Measurements from ENCODE around the gene TSNAXIP1. TPM values are rescaled to one million over a fixed set of nuclear protein-coding genes. Genes with fewer than 3 reads are reported as not detected.
A peak's percentile ranks its signal among the peaks of the same experiment; 100 is the strongest.

The TSNAXIP1 gene
- total RNA-seq, 1 experiment from 2014 or later: 0.21 TPM

DNA sequence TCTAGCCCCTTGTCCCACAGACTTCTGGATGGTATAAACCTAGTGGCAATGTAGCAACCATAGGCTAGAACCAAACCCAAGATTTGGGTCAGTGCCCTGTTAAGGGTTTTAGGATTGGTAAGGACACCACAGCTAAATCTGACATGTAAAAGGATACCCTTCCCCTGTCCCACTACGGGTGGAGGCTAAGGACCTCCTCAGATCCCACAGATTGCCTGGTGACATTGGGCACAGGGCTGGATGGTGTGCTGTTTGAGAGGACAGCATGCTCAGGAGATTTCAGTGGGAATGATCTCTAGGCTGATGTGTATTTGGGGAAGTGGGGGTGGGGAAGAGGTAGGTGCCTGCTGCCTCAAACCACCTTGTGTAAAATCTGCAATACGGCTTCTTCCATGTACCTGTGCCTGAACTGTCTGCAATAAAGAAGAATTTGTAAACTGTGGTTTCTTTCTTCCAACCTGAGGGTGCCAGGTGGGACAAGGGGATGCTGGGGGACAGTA is 65.5 kb downstream of the TSNAXIP1 start:
- H3K4me3 ChIP-seq (ENCODE audit: insufficient read depth, low read depth, low read length): peak overlapping the region; percentile 87; the same call in 1 of the 2 replicates
- no peak for DNase-seq
- H3K36me3 ChIP-seq (replicated peaks; ENCODE audit: control insufficient read depth, insufficient read depth, low read length): peaks cover 35% of the 10 kb centered on the region
- no peaks in the 10 kb centered on the region for H3K27me3 ChIP-seq (ENCODE audit: control insufficient read depth, insufficient read depth, low read length)

DNA sequence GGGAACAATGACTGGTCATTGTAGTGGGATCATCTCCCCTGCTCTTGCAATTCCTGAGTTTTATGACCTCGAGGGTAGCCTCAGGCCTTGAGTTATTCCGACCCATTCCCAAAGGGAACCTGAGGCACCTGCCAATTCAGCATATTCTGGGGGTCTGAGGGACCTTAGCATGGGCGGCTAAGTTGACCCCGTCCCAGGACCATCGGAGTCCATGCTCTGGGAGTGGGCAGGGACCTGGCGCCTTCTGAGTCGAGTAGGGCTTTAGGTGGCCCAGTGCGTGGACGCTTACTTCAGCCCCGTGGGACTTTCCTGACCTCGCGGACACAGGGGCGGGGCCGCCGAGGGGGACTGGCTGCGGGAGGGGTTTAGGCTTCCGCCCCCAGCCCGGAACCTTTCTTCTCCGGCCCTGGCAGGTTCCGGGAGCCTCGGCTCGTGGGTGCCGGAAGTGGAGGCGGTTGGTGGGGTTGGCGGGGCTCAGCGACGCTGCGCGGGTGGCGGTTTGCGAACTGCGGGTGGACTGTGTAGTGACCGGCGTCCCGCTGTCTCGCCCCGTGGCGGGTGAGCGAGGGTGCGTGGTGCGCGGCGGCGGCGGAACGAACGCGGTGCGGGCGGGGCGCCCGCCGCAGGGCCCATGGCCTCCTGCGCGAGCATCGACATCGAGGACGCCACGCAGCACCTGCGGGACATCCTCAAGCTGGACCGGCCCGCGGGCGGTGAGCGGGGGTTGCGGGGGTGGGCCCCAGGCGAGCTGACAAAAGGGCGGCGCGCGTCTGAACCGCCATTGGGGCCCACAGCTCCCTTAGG is 66.1 kb downstream of the TSNAXIP1 start, which contains the start of gene EDC4:
Gene EDC4, plus strand, starts transcription at position 422 of the 804 bp plus-strand sequence. Its CDS starts 210 bp downstream, at position 632.
- DNase-seq: peak; percentile 96
- H3K4me3 ChIP-seq (ENCODE audit: insufficient read depth, low read depth, low read length): peak within 1 kb of the TSS; percentile 87
- H3K36me3 ChIP-seq (replicated peaks; ENCODE audit: control insufficient read depth, insufficient read depth, low read length): peaks cover 37% of the 10 kb centered on the region
- no peaks in the 10 kb centered on the region for H3K27me3 ChIP-seq (ENCODE audit: control insufficient read depth, insufficient read depth, low read length)

DNA sequence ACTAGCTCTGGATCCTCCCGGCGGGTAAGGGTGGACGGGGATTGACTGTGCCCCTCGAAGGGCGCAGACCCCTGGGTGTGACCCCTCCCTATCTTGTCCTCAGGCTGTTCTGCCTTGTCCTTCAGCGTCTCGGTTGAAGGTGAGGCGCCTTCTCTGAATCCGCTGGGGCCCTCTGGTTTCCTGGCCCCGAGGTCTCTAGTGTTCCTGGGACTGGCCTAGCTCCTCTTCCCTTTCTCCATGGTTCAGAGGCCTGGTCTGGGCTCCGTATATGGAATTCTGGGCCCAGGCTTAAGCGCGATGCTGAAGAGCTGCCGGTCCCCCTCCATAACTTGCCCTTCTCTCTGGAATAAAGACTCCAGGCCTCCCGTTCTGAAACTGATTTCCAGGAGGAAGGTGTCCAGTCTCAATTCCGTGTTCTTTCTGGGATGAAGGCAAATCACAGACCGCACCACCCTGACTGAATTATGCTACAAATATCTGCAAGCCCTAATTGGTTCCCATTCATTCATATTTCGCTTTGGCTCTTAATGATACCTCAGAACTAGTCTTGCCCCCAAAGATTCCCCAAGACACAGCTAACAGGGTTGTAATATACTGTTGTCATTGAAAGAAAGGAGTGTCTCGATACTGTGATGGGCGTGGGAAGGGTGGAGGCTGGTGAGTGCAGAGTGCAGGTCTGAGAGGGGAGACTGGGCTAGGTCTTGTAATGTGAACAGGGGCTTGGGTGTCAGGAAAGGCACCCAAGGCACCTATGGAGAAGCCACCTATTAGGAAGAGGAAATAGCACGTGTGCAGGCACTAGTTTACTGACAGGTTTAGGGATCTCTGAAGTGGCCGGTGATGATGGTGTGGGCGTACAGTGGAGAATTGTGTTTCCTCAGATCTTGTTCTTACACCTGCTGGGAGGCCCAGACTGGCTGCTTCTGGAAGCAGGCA is 67.0 kb downstream of the TSNAXIP1 start:
- DNase-seq: peak; percentile 28
- Histone ChIP-seq H3K36me3 (replicated peaks; ENCODE audit: control insufficient read depth, insufficient read depth, low read length) (peaks cover 36% of the 10 kb centered on the region), H3K27me3 (ENCODE audit: control insufficient read depth, insufficient read depth, low read length) (no peaks in the 10 kb centered on the region), H3K4me3 (ENCODE audit: insufficient read depth, low read depth, low read length) (peak overlapping the region; percentile 87)

DNA sequence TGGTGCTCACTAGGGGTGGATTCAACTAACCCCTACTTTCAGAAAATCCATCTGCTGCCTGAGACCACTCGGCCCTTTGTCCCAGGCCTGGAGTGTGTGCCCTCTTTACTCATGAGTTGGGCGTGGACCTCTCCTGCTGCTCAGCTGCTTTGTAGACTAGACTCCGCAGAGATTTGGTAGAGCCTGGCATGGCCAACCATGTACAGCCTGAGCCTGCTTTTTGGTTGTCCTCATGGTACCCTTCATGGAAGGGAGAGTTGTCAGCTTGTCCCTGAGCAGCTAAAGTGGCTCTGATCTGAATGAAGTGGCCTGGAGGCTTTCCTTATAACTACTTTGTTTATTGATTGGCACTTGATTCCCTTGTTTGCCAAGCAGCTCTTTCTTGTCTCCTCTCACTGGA is 67.7 kb downstream of the TSNAXIP1 start:
- peaks cover 40% of the 10 kb centered on the region for H3K36me3 ChIP-seq (replicated peaks; ENCODE audit: control insufficient read depth, insufficient read depth, low read length)
- H3K27me3 ChIP-seq (ENCODE audit: control insufficient read depth, insufficient read depth, low read length): no peaks in the 10 kb centered on the region
- no peak for DNase-seq
- H3K4me3 ChIP-seq (ENCODE audit: insufficient read depth, low read depth, low read length): 0 out of 2 replicates have a peak overlapping the region, but pooled peaks have one; percentile 87

DNA sequence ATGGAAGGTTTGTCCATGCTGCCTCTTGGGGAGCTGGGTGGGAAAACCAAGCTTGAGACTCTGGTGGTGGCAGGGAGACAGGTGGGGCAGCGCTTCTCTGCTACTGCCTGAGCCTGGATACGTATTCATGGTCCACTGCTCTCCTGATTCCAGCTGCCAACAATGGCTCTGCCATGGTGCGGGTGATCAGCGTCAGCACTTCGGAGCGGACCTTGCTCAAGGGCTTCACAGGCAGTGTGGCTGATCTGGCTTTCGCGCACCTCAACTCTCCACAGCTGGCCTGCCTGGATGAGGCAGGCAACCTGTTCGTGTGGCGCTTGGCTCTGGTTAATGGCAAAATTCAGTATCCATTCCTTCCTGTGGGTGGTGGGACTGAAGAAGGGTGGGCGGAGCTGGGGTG is 70.4 kb downstream of the TSNAXIP1 start:
- Histone ChIP-seq H3K4me3 (ENCODE audit: insufficient read depth, low read depth, low read length) (no peak overlapping the region), H3K36me3 (replicated peaks; ENCODE audit: control insufficient read depth, insufficient read depth, low read length) (peaks cover 49% of the 10 kb centered on the region), H3K27me3 (ENCODE audit: control insufficient read depth, insufficient read depth, low read length) (no peaks in the 10 kb centered on the region)
- DNase-seq: no peak

Other genes starting within 250 kb of the TSNAXIP1 start
- 35.7 and 42.9 TPM in 2 replicates for gene CTCF, start 244.4 kb upstream of the TSNAXIP1 start, total RNA-seq (2014; rRNA removed; shearing (Covaris generic))
- 3.6 and 6.4 TPM in 2 replicates for gene CARMIL2, start 161.7 kb upstream of the TSNAXIP1 start, total RNA-seq (2014; rRNA removed; shearing (Covaris generic))
- gene ACD, start 146.6 kb upstream of the TSNAXIP1 start, total RNA-seq (2014; rRNA removed; shearing (Covaris generic)): 44.9 and 52.2 TPM in 2 replicates
- 5.5 and 6.8 TPM in 2 replicates for gene PARD6A, start 145.9 kb upstream of the TSNAXIP1 start, total RNA-seq (2014; rRNA removed; shearing (Covaris generic))
- gene ENKD1, start 140.1 kb upstream of the TSNAXIP1 start, total RNA-seq (2014; rRNA removed; shearing (Covaris generic)): 7.0 and 12.3 TPM in 2 replicates
- gene C16orf86, start 140.1 kb upstream of the TSNAXIP1 start, total RNA-seq (2014; rRNA removed; shearing (Covaris generic)): 8.5 and 9.0 TPM in 2 replicates
- 25.3 and 26.2 TPM in 2 replicates for gene GFOD2, start 87.6 kb upstream of the TSNAXIP1 start, total RNA-seq (2014; rRNA removed; shearing (Covaris generic))
- gene RANBP10, start 329 bp upstream of the TSNAXIP1 start, total RNA-seq (2014; rRNA removed; shearing (Covaris generic)): 7.2 and 7.3 TPM in 2 replicates
- 57.6 and 67.0 TPM in 2 replicates for gene THAP11, start 35.4 kb downstream of the TSNAXIP1 start, total RNA-seq (2014; rRNA removed; shearing (Covaris generic))
- 295 and 340 TPM in 2 replicates for gene NUTF2, start 40.0 kb downstream of the TSNAXIP1 start, total RNA-seq (2014; rRNA removed; shearing (Covaris generic))
- 34.9 and 43.7 TPM in 2 replicates for gene CENPT, start 40.8 kb downstream of the TSNAXIP1 start, total RNA-seq (2014; rRNA removed; shearing (Covaris generic))
- gene EDC4, start 66.2 kb downstream of the TSNAXIP1 start, total RNA-seq (2014; rRNA removed; shearing (Covaris generic)): 88.0 and 96.6 TPM in 2 replicates
- gene NRN1L, start 78.0 kb downstream of the TSNAXIP1 start, total RNA-seq (2014; rRNA removed; shearing (Covaris generic)): 5.3 and 7.6 TPM in 2 replicates
- gene PSKH1, start 86.4 kb downstream of the TSNAXIP1 start, total RNA-seq (2014; rRNA removed; shearing (Covaris generic)): 18.8 and 20.1 TPM in 2 replicates
- gene CTRL, start 125.0 kb downstream of the TSNAXIP1 start, total RNA-seq (2014; rRNA removed; shearing (Covaris generic)): 2.4 and 3.7 TPM in 2 replicates
- 28.7 and 36.6 TPM in 2 replicates for gene PSMB10, start 130.0 kb downstream of the TSNAXIP1 start, total RNA-seq (2014; rRNA removed; shearing (Covaris generic))
- gene LCAT, start 137.2 kb downstream of the TSNAXIP1 start, total RNA-seq (2014; rRNA removed; shearing (Covaris generic)): 5.2 and 6.7 TPM in 2 replicates
- 43.2 and 56.6 TPM in 2 replicates for gene SLC12A4, start 161.7 kb downstream of the TSNAXIP1 start, total RNA-seq (2014; rRNA removed; shearing (Covaris generic))
- 0.03 and 0.48 TPM in 2 replicates for gene DPEP3, start 173.6 kb downstream of the TSNAXIP1 start, total RNA-seq (2014; rRNA removed; shearing (Covaris generic))
- gene DPEP2, start 192.6 kb downstream of the TSNAXIP1 start, total RNA-seq (2014; rRNA removed; shearing (Covaris generic)): 0.33 TPM in 1 of 2 replicates, not detected in the other
- not detected in 2 replicates for gene DPEP2NB, start 209.0 kb downstream of the TSNAXIP1 start, total RNA-seq (2014; rRNA removed; shearing (Covaris generic))
- gene DDX28, start 216.3 kb downstream of the TSNAXIP1 start, total RNA-seq (2014; rRNA removed; shearing (Covaris generic)): 19.4 and 26.4 TPM in 2 replicates
- gene DUS2, start 216.4 kb downstream of the TSNAXIP1 start, total RNA-seq (2014; rRNA removed; shearing (Covaris generic)): 46.9 and 54.9 TPM in 2 replicates